ENCODE measurements around the gene CLPSL2. TPM values are rescaled to one million over a fixed set of nuclear protein-coding genes. Genes with fewer than 3 reads are reported as not detected.

CLPSL2 gene
- total RNA-seq, 1 experiment from 2014 or later, result not detected

DNA sequence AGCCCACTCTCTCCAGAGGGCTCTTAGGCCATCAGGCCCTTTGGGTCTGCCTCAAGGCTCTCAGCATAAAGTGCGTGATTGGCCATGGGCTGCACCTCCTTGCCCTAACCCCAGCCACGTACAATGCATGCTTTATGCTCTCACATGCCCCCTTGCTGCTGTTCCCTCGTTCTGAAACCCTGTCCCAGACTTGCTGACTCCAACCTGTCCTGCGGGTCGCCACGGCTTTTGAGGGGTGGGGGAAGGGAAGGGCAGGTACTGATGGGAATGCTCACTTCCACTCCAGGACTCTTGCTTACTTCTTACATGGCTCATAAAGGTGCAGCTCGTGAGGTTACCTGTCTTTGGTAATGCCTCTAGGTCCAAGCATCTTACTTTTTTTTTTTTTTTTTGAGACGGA is 33.6 kb upstream of the CLPSL2 start:
- in situ Hi-C loops (cut with HindIII; ENCODE audit: low sequenced_read_pairs), result no loop called here
- DNase-seq (ENCODE audit: low spot score), result no peak

DNA sequence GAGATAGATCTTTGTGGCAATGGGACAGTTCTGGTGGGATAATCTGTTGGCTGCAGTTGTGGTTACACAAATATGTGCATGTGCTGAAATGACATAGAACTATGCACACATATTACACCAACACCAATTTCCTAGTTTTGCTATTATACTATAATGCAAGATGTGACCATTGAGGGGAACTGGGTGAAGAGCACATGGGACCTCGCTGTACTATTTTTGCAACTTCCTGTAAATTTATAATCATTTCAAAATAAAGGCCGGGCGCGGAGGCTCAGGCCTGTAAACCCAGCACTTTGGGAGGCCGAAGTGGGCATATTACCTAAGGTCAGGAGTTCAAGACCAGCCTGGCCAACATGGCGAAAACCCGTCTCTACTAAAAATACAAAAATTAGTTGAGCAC is 30.9 kb upstream of the CLPSL2 start:
- in situ Hi-C loops (cut with HindIII; ENCODE audit: low sequenced_read_pairs), result no loop called here

DNA sequence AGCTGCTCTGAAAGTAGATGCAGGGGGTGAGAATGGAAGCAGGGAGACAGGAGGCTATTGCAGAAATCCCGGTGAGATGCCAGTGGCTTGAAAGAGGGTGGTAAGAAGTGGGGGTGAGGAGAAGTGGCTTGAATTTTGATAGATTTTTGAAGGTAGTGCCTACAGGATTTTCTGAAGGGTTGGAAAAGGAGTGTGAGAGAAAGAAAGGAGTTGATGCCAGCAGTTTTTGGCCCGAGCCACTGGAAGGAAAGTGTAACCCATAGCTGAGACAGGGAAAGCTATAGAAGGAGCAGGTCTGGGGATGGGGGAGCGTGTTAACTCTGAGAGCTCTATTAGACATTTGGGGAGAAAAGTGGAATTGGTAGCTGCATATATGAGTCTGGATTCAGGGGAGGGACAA is 29.9 kb upstream of the CLPSL2 start:
- DNase-seq (ENCODE audit: low spot score), result no peak
- in situ Hi-C loops (cut with HindIII; ENCODE audit: low sequenced_read_pairs), result no loop called here

More for the DNA sequence above, 30.9 kb upstream of the CLPSL2 start:
- no peak for DNase-seq (ENCODE audit: low spot score)

DNA sequence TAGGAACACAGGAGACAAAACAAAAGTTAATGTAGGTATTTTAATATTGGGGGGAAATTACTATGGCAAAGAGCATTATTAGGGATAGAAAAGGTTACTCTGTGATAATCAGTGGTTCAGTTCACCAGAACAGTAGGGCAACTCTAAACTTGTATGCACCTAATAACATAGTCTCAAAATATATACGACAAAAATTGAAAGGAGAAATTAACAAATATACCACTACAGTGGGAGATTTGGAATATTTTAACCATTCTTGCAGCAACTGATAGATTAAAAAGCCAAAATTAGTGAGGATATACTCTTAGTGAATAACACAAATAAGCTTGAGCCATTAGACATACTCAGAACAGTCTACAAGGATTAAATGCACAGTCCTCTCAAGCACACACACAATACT is 28.5 kb upstream of the CLPSL2 start:
- in situ Hi-C loops (cut with HindIII; ENCODE audit: low sequenced_read_pairs), result no loop called here
- no peak for DNase-seq (ENCODE audit: low spot score)

DNA sequence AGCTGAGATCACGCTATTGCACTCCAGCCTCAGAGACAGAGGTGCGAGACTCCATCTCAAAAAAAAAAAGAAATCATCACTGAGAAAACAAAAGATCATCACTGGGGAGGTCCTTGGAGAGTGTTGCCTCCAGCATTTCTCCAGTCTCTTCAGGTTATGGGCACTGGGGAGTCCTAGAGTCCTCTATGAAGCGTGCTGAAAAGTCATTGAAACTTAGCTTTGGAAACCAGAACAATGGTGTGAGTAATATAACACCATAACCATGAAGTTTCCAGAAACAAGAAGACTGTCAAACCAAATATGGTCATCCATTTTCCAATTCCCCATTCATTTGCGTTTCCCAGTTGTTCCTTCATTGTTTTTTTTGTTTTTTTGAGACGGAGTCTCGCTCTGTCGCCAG is 25.8 kb upstream of the CLPSL2 start:
- no peak for DNase-seq (ENCODE audit: low spot score)
- in situ Hi-C loops (cut with HindIII; ENCODE audit: low sequenced_read_pairs), result no loop called here

DNA sequence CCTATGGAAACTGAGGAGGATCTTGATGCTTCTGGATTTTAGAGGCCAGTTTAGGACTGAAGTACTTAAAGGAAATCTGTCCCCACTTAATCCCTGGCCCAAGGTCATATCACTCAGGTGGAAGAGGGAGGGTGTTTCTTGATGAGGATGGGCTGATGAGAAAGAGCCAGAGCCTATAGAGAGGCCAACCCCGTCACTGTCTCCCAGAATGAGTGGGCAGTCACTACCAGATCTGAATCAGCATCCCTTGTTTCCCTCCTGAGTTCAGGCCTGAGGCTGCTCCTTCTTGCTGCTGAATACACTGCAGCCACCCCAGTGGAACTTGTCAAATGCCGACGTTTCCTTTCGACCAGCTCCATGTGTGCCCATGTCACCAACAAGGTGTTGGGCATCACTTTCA is 24.8 kb upstream of the CLPSL2 start:
- DNase-seq (ENCODE audit: low spot score), result no peak
- in situ Hi-C loops (cut with HindIII; ENCODE audit: low sequenced_read_pairs), result no loop called here

DNA sequence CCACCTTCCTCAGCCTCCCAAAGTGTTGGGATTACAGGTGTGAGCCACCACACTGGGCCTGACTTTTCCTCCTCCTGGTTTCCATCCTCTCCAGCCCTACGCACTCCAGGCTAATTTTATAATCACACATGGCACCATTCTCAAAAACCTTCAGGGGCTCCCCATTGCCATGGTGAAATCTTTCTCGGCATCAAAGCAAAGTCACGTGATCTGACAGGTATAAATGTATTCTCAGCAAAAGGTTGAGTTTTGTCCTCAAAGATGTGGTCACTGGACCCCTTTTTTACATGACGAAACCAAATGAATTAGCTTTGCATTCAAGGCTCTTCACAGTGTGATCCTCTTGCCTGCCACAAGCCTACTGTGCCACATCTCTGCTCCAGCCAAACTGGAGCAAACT is 24.1 kb upstream of the CLPSL2 start:
- in situ Hi-C loops (cut with HindIII; ENCODE audit: low sequenced_read_pairs), result no loop called here
- no peak for DNase-seq (ENCODE audit: low spot score)

DNA sequence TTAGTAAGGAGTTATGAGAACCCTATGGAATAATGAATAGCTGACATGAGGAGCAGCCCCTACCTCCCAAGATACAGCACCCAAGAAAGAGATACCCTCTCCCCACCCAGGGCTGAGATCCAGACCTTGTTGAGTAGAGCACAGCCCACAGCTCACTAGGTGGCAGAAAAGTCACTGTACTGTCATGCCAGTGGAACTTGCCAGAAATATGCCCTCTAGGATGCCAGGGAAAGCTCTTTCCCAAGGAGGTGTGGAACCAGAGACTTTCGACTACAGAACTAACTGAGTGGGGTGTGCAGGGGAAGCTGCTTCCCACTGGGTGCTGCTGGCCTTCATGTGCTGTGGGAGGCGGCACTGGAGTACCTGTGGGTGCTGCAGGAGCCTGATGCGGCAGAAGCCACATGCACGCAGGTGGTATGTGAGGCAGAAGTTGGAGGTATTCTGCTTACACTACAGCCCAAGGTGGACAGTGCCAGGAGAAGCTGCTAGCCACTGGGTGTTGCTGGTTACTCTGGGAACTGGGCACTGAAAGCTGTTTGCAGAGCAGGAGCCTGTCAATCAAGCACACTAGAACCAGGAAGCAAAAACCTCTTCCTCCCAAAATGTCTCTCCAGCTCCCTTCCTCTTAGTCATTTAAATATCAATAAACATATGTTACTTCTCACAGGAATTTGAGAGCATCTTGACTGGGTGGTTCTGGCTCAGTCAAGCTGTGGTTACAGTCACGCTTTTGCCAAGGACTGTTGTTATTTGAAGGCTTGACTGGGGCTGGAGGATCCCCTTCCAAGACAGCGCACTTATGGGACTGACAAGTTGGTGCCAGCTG is 21.7 kb upstream of the CLPSL2 start:
- in situ Hi-C loops (cut with HindIII; ENCODE audit: low sequenced_read_pairs), result no loop called here
- no peak for DNase-seq (ENCODE audit: low spot score)

DNA sequence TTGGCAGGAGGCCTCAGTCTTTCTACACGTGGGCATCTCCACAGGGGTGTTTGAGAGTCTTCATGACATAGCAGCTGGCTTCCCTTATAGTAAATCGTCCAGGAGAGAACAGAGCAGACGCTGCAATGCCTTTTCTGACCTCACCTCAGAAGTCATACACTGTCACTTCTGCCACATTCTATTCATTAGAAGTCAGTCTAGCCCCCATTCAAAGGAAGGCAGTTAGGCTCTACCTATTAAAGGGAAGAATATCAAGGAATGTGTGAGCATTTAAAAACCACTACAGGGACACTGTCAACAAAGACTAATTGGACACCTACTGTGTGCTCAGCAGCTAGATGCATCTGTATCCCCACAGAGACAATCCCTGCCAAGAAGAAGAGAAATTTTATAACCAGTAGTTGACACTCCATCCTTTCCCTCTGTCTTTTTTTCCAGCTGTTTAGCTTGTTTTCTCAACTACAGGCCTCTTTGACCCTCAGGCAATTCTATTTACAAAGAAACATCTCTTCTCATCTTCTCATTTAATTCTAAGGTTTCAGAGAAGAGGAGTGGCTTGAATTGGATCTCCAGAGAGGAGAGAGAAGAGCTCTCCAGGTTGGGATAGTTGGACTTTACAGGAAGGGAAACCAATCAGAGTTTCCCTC is 21.0 kb upstream of the CLPSL2 start:
- DNase-seq (ENCODE audit: low spot score), result no peak
- in situ Hi-C loops (cut with HindIII; ENCODE audit: low sequenced_read_pairs), result no loop called here

DNA sequence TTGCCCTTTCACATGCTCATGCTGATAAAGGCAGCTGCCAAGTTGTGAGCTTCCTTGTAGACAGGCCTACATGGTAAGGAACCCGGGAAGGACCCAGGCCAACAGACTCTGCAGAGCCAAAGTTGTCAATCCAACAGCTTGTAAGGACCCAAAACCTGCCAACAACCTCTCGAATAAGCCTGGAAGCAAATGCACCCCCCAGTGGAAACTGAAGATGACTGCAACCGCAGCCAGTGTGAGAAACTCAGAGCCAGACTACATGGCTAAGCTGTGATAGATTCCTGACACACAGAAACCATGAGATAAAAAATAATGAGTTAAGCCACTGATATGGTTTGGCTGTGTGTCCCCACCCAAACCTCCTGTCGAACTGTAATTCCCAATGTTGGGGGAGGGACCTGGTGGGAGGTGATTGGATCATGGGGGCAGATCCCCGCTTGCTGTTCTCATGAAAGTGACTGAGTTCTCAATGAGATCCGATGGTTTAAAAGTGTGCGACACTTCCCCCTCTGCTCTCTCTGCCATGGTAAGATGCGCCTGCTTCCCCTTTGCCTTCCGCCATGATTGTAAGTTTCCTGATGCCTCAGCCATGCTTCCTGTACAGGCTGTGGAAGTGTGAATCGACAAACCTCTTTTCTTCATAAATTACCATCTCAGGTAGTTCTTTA is 18.8 kb upstream of the CLPSL2 start:
- peak; percentile 25 for DNase-seq (ENCODE audit: low spot score)
- in situ Hi-C loops (cut with HindIII; ENCODE audit: low sequenced_read_pairs), result no loop called here

DNA sequence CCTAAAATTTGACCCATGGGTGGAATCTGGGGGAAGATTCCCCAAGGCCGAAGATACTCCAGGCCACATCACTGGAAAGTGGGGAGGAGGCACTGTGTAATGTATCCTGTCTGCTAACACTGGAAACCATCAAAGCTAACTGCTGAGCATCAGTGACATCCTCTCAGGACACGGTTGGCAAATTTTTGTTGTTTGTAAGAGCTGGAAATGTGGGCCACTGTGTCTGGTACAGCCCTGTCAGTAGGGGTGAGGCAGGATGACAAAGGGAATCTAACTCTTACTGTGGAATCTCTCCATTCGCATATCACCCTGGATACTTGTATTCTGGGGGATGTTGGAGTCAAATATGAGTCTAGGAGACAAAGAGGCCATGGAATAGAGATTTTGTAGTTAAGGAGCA is 17.0 kb upstream of the CLPSL2 start:
- in situ Hi-C loops (cut with HindIII; ENCODE audit: low sequenced_read_pairs), result no loop called here
- DNase-seq (ENCODE audit: low spot score), result no peak

DNA sequence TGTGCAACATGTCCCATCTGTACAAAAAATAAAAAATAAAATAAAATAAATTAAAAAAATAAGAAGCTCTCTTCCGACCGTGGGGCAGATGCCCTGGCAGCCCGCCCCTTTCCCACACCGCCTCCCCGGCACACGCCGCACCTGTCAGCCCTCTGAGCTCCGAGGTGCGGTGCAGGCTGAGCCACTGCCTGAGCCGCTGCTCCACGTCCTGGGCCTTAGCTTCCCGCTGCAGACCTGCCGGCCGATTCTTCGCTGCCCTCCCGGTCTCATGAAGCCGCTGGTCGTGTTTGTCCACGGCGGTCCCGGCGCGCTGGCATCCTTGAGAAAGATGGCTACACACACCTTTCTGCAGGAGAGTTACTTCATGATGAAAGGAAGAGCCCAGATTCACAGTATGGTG is 10.7 kb upstream of the CLPSL2 start:
- in situ Hi-C loops (cut with HindIII; ENCODE audit: low sequenced_read_pairs), result no loop called here
- DNase-seq (ENCODE audit: low spot score), result no peak

DNA sequence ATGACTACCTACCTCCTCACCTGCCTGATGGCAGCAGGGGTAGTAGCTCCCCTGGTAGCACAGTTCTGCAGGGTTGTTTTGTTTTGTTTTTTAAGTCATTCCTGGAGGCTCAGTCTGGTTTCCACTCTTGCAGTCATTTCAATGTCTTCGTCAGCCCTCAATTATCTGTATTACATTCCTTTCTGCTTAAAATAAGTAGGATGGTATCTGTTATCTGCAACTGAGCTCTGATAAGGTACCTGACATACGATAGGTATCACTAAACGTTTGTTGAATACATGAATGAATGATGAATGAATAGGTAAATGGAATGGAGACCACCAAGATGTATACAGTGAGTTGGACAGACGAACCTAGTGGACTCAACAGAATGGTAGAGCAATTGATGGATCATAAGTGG is 7.2 kb upstream of the CLPSL2 start:
- DNase-seq (ENCODE audit: low spot score), result no peak
- in situ Hi-C loops (cut with HindIII; ENCODE audit: low sequenced_read_pairs), result no loop called here

DNA sequence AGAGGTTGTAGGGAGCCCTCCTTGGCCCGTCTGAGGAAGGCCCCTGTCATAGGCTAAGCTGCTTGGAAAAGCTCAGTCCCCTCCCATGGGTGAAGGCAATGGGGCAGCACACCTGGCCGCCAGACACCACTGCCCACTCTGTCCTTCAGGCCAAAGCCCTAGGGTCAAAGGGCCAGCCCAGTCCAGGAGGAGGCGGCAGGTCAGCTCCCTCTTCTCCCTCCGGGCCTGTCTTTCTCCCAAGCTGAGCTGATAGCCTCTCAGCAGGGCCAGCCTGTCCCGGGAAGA is 5.1 kb upstream of the CLPSL2 start:
- in situ Hi-C loops (cut with HindIII; ENCODE audit: low sequenced_read_pairs), result no loop called here
- DNase-seq (ENCODE audit: low spot score), result no peak

DNA sequence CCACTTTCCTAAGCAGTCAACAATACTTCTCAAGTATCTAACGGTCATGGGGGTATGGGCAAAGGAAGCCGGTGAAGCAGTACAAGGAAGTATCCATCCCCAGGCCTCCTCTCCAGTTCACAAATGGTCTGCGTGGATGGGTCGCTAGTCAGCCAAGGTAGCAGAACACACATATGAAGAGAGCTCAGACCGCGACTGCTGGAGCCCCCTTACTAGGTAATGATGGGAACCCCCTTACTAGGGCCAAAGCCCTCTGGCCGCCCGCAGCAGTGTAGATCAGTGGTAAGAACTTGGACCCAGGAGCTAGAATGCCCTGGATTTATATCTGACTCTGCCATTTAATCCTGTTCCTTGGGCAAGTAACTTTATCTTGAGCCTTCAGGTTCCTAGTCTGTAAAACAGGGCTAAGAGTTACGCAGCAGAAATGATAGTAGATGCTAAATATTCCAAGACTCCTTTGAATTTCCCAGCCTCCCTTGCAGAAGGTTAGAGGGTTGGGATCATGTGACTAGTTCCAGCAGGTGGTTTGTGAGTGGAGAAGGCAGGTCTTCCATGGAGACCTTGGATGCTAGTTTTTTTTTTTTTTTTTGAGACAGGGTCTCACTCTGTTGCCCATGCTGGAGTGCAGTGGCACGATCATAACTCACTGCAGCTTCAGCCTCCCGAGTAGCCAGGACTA is 2.1 kb upstream of the CLPSL2 start:
- DNase-seq (ENCODE audit: low spot score), result no peak
- in situ Hi-C loops (cut with HindIII; ENCODE audit: low sequenced_read_pairs), result no loop called here

DNA sequence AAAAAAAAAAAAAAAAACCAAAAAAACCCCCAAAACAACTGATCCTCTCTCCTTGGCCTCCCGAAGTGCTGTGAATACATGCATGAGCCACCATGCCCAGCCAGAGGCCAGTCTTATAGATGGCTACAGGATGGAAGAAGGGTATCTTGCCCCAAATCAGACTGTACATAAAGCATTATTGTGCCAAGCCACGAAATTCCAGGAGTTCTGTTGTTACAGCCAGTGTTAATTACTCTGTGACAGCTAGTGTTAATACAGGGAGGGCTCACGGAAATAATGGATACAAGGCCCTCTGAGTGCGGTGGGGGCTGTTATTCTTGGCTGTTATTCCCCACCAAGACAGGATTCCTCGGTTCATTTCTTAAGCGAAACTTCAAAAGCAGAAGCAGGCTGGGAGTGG is 1.4 kb upstream of the CLPSL2 start:
- in situ Hi-C loops (cut with HindIII; ENCODE audit: low sequenced_read_pairs), result no loop called here
- DNase-seq (ENCODE audit: low spot score), result no peak

DNA sequence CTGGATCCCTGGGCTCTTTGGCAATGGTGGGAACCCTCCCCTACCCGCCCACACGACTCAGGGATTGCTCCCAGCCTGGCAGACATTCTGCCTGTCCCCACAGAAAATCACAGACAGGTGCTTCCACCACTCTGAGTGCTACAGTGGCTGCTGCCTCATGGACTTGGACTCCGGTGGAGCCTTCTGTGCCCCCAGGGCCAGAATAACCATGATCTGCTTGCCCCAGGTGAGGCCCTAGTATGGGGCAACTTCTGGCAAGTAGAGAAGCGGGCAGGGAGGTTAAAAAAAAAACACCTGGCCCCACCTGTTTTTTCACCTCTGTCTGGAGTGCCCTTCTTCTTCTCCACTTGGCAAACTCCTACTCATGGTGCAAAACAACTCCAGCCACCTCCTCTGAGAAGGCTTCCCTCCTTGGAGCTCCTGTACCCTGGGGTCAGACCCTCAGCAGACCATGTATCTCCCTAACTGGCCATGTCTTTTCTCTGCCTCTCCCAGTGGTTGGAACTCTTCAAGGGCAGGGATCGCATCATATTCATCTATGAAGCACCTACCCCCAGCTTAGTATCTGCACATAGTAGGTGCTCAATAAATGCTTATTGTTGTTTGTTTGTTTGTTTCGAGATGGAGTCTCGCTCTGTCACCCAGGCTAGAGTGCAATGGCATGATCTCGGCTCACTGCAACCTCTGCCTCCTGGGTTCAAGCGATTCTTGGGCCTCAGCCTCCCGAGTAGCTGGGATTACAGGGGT is 1.1 kb downstream of the CLPSL2 start:
- in situ Hi-C loops (cut with HindIII; ENCODE audit: low sequenced_read_pairs), result no loop called here
- DNase-seq (ENCODE audit: low spot score), result no peak

DNA sequence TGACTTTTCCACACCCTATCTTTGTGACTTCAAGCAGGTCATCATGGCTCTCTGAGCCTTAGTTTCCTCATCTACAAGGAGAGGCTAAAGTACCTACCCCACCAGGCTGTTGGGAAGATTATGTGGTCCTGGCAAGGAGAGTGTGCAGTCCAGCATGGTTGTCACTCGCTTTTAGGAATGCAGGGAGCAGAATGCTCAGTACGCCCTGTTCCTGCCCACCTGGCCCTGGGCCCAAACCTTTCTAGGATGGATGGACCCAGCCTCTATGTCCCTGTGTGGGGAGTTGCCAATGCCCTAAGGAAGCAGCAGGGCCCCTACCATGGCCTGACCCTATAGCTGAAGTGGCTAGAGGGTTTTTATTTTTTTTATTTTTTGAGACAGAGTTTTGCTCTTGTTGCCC is 2.0 kb downstream of the CLPSL2 start:
- no peak for DNase-seq (ENCODE audit: low spot score)
- in situ Hi-C loops (cut with HindIII; ENCODE audit: low sequenced_read_pairs), result no loop called here

DNA sequence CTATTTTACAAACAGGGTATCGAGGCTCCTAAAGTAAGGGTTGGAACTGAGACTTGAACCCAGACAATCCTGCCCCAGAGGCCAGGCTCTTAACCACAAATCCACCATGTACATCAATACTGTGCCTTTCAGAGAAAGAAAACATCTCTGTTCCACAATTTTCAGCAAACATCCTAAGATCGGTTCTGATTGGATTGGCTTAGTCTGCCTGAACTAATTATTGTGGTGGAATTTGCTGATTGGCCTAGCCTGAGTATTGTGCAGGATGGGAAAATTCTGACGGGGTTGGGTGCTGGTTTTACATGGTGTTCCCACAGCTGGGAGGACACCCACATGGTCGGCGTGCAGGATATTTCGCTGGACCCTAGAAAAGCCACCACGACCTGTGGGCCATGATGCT is 4.3 kb downstream of the CLPSL2 start, which contains the start of gene CLPSL1:
CLPSL1 (plus strand) TSS at position 301 of the 400 bp plus-strand sequence; CDS start at position 393, 92 bp downstream.
- no peak for DNase-seq (ENCODE audit: low spot score)
- in situ Hi-C loops (cut with HindIII; ENCODE audit: low sequenced_read_pairs), result no loop called here

Data from G401 (cell line).